IPS-15b (cell line): Measurements from ENCODE around the gene STON1.

Source experiments
- H3K27me3 ChIP-seq: one replicate; pipeline ENCODE4 v1.6.1; 2013; ENCODE audit warnings: low read length; ENCODE audit not compliant: control insufficient read depth, insufficient read depth
- H3K36me3 ChIP-seq: one replicate; pipeline ENCODE4 v1.6.1; 2013; ENCODE audit warnings: low read length; ENCODE audit not compliant: control insufficient read depth, insufficient read depth
- H3K4me1 ChIP-seq: one replicate; pipeline ENCODE4 v1.6.1; 2013; ENCODE audit warnings: mild to moderate bottlenecking, low read length; ENCODE audit not compliant: control insufficient read depth, insufficient read depth
- H3K4me3 ChIP-seq: one replicate; pipeline ENCODE4 v1.5.1; 2013; ENCODE audit warnings: low read depth, low read length
- H3K9ac ChIP-seq: one replicate; pipeline ENCODE4 v1.6.1; 2013; ENCODE audit warnings: low read depth, mild to moderate bottlenecking, low read length
- H3K9me3 ChIP-seq: one replicate; pipeline ENCODE4 v1.6.1; 2013; ENCODE audit warnings: mild to moderate bottlenecking, low read length; ENCODE audit not compliant: control insufficient read depth, insufficient read depth

STON1 gene

DNA sequence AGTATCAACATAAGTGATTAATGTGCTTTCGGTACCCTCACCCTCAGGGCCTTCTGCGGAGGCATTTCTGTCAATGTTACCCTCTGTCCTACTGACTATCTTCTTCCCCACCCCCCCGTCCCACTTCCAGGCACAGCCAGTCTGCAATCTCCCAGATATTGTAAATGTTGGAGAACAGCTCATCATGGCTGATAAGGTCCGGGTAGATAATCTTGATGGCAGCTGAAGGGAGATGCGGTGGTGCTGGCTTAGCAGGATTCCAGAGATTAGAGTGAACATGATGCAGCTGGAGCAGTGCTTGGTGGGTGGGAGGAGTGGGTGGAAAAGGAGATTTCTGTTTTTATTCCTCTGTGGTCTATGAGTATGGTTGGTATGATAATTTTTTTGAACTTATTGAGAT, 103.2 kb downstream of the STON1 start:
- H3K36me3 ChIP-seq: no peaks in the 10 kb centered on the region
- H3K4me3 ChIP-seq: no peak overlapping the region
- no peaks in the 10 kb centered on the region for H3K9me3 ChIP-seq
- H3K27me3 ChIP-seq: no peaks in the 10 kb centered on the region
- no peak overlapping the region for H3K9ac ChIP-seq
- H3K4me1 ChIP-seq: no peaks in the 10 kb centered on the region

DNA sequence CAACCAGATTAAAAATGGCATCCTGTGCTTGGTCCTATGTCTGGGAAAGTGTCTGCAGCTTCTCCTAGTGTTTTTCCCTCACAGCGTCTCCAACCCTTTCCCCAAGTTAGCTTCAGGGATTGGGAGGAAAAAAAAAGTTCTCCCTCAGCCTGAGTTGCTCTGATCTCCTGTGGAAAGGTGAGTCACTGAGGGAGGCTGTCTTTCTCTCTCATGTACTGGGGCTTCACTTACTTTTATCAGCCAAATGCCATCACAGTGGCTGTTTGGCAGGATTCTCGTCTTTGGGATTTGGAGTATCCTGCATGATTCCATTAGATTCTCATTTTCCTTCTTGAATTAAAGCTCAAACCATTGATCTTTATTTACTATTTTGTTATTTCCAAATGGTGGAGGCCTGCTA, 105.8 kb downstream of the STON1 start:
- Histone ChIP-seq H3K4me1 (no peaks in the 10 kb centered on the region), H3K9ac (no peak overlapping the region)

DNA sequence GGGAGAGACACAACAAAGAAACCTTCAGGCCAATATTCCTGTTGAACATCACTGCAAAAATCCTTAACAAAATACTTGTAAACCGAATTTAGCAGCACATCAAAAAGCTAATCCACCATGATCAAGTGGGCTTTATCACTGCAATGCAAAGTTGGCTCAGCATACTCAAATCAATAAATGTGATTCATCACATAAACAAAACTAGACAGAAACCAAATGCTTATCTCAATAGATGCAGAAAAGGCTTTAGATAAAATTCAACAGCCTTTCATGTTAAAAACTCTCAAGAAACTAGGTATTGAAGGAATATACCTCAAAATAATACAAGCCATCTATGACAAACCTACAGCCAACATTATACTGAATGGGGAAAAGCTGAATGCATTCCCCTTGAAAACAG, 108.3 kb downstream of the STON1 start:
- no peaks in the 10 kb centered on the region for H3K36me3 ChIP-seq
- no peak overlapping the region for H3K4me3 ChIP-seq
- no peaks in the 10 kb centered on the region for H3K9me3 ChIP-seq
- no peak overlapping the region for H3K9ac ChIP-seq
- H3K27me3 ChIP-seq: no peaks in the 10 kb centered on the region
- H3K4me1 ChIP-seq: no peaks in the 10 kb centered on the region

More for the DNA sequence above, 105.8 kb downstream of the STON1 start:
- Histone ChIP-seq H3K4me3 (no peak overlapping the region), H3K27me3 (no peaks in the 10 kb centered on the region), H3K9me3 (no peaks in the 10 kb centered on the region), H3K36me3 (no peaks in the 10 kb centered on the region)
